Mucosa of descending colon (tissue), 3 donors: Measurements from ENCODE around the gene ERBIN. TPM values are rescaled to one million over a fixed set of nuclear protein-coding genes. Genes with fewer than 3 reads are reported as not detected.
"Not testable (repeated sequence)": the region's sequence is repeated elsewhere in the genome, so short reads cannot be mapped to it uniquely, and the experiment has no call there.

ENCODE experiments used
- ATAC-seq: fragments of 200-7000 bp; cut with Tn5 transposase; one replicate; pipeline ENCODE4 v1.9.1; 2020; ENCODE audit warnings: mild to moderate bottlenecking, moderate library complexity
- DNase-seq, 3 donors: peaks; one replicate each; pipeline ENCODE4 v3.0.0-alpha.2; 2020
- H3K36me3 ChIP-seq: fragments of 200-600 bp; one replicate; pipeline ENCODE4 v1.8.0; 2021; ENCODE audit warnings: low read depth, mild to moderate bottlenecking
- H3K4me1 ChIP-seq: fragments of 200-600 bp; one replicate; pipeline ENCODE4 v1.8.0; 2021; ENCODE audit warnings: low read depth, mild to moderate bottlenecking
- H3K4me3 ChIP-seq: fragments of 200-600 bp; one replicate; pipeline ENCODE4 v1.8.0; 2021; ENCODE audit warnings: mild to moderate bottlenecking
- H3K9me3 ChIP-seq: fragments of 200-600 bp; one replicate; pipeline ENCODE4 v1.8.0; 2021; ENCODE audit warnings: mild to moderate bottlenecking
- CTCF ChIP-seq: fragments of 200-600 bp; IDR thresholded peaks from one replicate; pipeline ENCODE4 v1.8.0; 2022; ENCODE audit warnings: antibody characterized with exemption, mild to moderate bottlenecking
- intact Hi-C, 2 donors: fragments of 100-400 bp; cut with DNase I in 1 of 2; cut with micrococcal nuclease in 1 of 2; formaldehyde crosslinking; loops; one replicate each; pipeline versions ENCODE4 v1.11.0 to v1.11.1; 2022; cut with DNase I, micrococcal nuclease
- long read RNA-seq, 2 donors: library from polyadenylated mRNA; unstranded; transcript quantifications; one replicate each; pipeline ENCODE4 v2.0.0, GENCODE V29; 2019 to 2021
- total RNA-seq, 3 donors: library from RNA; stranded (reverse); fragmentation: NEBNext Ultra II Directional in 2 of 3; extraction: Animal tissue kit (Norgen Biotek cat#: 25700) in 2 of 3; gene quantifications; one replicate each; pipeline versions ENCODE4 v1.2.1 to v1.2.4, GENCODE V29; 2021 to 2023
- donor health status: DM: no; HTN: no; CAD: no; lungs with moderate emphysema.
- donor health status: DM: no; HTN: no; CAD: no.
- donor health status: DM: no; HTN: yes; CAD: no.

The ERBIN gene
- 100 to 1,000 TPM; 123 to 157 (median 129) TPM for total RNA-seq
- long read RNA-seq, donor 1, full-length matches to known transcripts: 10 of 51 reads
- long read RNA-seq, donor 1, partial matches to known transcripts: 29 of 51 reads
- long read RNA-seq, donor 1, other reads (novel, unspliced or antisense): 12 of 51 reads
- long read RNA-seq, donor 2, partial matches to known transcripts: 13 of 18 reads
- long read RNA-seq, donor 2, other reads (novel, unspliced or antisense): 5 of 18 reads

- intact Hi-C loops: loop anchor here (5.0 kb wide), 3 partner anchors 114 to 221 kb away; partner anchors contain the start of gene SREK1 (in 1 of the 2)
- H3K4me3 ChIP-seq: peak within 1 kb of the TSS; percentile 88
- no peak for TF ChIP-seq CTCF
- peaks cover 17% of the 10 kb centered on the region for H3K4me1 ChIP-seq
- H3K9me3 ChIP-seq: no peaks in the 10 kb centered on the region
- DNase-seq (peak; percentile 89 to 92 (median 89)), ATAC-seq (peak; percentile 76)
- no peaks in the 10 kb centered on the region for H3K36me3 ChIP-seq
Observed at GRCh38 chr5:65926276-65926783, at the start of gene ERBIN. TSS of gene ERBIN (plus strand) at chr5:65926575. CDS start at chr5:65992719, 66,144 bp downstream.

- no peak overlapping the region for H3K4me3 ChIP-seq
- no peak for TF ChIP-seq CTCF
- intact Hi-C loops: no loop called here
- H3K36me3 ChIP-seq: no peaks in the 10 kb centered on the region
- H3K4me1 ChIP-seq: no peaks in the 10 kb centered on the region
- H3K9me3 ChIP-seq: no peaks in the 10 kb centered on the region
- DNase-seq (no peak), ATAC-seq (no peak)
Observed at GRCh38 chr5:65876970-65877369, 49.4 kb upstream of the ERBIN start.

- intact Hi-C loops: not testable (repeated sequence)
- ATAC-seq: peak; percentile 31
Observed at GRCh38 chr5:65879668-65880256, 46.6 kb upstream of the ERBIN start.

GRCh38 chr5:65880496-65881072, 45.8 kb upstream of the ERBIN start:
- ATAC-seq (no peak), DNase-seq (no peak)
- no peak overlapping the region for H3K4me3 ChIP-seq
- no peaks in the 10 kb centered on the region for H3K4me1 ChIP-seq
- no peak for TF ChIP-seq CTCF
- no peaks in the 10 kb centered on the region for H3K36me3 ChIP-seq
- H3K9me3 ChIP-seq: no peaks in the 10 kb centered on the region
- intact Hi-C loops: no loop called here

More at GRCh38 chr5:65879668-65880256, 46.6 kb upstream of the ERBIN start:
- H3K4me1 ChIP-seq, H3K4me3 ChIP-seq, H3K9me3 ChIP-seq, H3K36me3 ChIP-seq, DNase-seq: not testable (repeated sequence)

- H3K36me3 ChIP-seq: no peaks in the 10 kb centered on the region
- no peak for TF ChIP-seq CTCF
- DNase-seq (no peak), ATAC-seq (no peak)
- H3K4me1 ChIP-seq: no peaks in the 10 kb centered on the region
- no peaks in the 10 kb centered on the region for H3K9me3 ChIP-seq
- no peak overlapping the region for H3K4me3 ChIP-seq
- intact Hi-C loops: no loop called here
Observed at GRCh38 chr5:65882278-65882677, 44.1 kb upstream of the ERBIN start.

GRCh38 chr5:65883461-65883860, 42.9 kb upstream of the ERBIN start:
- Histone ChIP-seq H3K4me1 (no peaks in the 10 kb centered on the region), H3K4me3 (no peak overlapping the region), H3K36me3 (no peaks in the 10 kb centered on the region), H3K9me3 (no peaks in the 10 kb centered on the region)
- ATAC-seq (no peak), DNase-seq (no peak)
- intact Hi-C loops: no loop called here
- TF ChIP-seq CTCF: no peak
